ENCODE measurements around the gene AIF1.

The AIF1 gene

DNA sequence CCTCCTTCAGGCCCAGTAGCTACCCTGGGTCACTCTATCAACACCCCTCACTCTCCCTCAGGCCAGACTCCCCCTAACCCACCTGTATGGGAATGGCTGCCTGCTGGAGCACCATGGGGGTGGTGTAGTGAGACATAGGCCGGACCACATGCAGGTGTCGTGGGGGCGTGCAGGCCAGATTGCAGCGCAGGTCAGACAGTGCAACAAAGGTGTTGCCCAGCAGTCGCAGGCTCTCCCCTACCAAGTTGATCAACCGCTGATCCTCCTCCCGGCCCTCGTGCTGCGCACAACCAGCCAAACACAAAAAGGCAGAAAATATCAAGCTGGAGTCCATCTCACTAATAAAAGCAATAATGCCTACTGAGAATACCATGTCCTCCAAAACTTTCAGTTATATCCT, 30.3 kb downstream of the AIF1 start:
- DNase-seq = no peak

DNA sequence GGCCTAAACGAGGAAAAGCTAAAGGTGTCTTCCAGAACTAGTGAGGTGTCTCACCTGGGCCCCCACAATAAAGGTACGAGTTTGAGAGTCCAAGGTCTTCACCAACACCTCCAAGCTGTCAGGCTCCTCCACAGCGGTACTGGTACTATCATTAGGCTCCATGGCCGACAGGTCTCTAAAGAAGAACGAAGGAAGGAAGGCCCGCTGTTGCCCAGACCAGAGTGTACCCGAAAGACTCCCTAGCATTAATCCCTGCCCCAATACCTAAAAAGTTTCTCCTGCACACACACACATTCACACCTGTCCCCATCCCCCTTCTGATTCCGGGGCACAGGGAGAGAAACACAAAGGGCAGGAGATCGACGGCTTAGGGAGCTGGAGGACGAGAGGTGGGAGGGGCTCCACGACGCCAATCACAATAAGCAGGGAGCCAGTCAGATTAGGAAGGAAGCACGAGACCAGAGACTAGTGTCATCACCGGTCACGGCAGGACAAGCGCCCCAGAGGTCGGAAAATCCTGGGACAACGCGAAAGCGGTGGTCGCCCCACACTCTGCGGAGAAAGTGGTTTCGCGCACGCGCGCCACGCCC, 36.7 kb downstream of the AIF1 start:
- DNase-seq = no peak

DNA sequence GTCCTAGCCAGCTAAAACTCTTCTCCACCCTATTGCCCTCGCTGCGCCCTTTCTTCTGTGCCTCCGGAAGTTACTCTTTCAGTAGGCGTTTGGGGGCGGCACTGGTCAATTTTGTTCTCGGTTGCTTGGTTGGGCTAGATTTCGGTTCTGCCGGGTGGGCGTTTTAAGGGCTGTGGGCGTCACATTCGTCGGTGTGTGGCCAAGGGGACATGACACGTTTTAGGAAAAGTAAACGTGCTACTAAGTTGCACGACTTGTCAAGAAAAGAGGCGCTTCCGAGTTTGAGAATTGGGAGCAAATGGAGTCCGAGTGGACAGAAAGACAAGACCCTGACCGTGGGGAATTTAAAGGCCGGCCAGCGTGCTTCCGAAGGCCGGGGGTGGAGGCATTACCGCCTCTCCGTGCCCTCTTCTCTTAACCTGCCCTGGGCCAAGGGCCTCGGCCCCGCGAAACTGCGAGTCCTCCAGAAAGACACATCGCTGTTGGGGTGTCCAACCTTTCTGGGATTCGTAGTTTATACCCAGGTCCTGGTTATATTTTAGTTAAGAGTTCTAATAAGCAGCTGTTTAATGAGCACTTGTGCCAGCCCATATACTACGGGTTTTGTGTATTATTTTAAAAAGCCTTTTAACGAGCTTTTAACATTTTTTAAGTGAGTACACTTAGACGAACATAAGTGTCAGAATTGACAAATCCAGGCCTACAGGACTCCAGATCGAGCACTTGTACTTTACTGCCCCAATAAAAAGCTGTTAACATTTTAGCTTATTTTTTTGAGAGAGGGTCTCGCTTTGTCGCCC, 38.1 kb downstream of the AIF1 start:
- peak; percentile 87 for DNase-seq

DNA sequence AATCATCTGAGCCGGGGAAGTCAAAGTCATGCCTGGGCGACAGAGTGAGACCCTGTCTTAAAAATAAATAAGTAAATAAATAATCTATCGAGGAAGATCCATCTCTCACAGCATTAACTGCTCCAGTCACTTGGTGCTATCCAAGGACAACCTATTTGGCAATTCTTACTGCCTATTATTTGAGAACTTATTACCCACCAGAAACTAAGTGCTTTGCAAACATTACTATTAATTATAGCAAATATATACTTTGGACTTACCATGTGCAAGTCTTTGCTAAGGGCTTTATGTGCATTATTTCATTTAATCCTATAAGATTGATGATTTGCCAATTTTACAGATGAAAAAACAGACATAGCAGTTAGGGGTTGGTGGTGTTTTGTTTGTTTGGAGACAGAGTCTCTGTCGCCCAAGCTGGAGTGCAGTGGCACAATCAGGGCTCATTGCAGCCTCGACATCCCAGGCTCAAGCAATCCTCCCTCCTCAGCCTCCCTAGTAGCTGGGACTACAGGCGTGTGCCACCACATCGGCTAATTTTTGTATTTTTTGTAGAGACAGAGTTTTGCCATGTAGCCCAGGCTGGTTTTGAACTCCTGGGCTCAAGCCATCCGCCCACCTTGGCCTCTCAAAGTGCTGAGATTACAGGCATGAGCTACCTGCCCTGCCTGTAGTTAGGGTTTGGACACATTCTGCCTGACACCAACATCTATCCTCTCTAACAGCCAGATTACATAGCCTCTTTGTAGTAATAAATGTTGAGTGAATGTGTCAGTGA, 39.7 kb downstream of the AIF1 start:
- DNase-seq = no peak

DNA sequence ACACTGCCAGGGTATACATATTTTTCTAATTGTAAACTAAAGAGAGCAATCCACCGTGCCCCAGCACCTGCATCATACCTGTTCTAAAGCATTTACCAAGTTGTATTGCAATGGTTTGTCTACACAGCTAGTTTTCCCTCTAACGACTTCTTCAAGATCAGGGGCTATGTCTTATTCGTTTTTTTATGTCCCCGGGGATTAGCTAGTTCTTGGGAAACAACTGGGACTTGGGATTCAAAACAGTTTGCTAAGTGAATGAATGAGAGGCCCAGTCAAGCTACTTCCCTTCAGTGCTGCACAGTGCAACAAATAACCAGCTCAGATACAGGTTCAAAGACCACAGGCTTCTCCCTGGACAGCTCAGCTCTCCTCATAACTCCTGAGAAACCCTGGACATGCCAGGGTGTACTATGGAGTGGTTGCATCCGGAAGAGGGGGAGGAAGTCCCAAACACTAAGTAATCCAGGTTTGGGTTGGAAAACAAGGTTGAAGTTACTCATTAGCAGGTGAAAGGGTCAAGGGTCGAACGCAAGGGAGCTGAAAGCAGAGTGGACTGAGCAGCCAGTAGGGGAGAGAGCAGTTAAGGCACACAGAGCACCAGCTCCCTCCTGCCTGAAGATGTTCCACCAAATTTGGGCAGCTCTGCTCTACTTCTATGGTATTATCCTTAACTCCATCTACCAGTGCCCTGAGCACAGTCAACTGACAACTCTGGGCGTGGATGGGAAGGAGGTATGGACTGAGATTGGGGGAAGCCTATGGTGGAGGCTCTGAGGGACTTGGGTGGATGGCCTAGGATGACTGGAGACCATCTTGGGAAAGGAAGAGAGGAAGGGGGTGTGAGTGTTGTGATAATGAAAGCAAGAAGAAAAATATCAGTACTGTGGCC, 40.6 kb downstream of the AIF1 start, which contains the start of gene APOM:
TSS of gene APOM (plus strand) at position 546 of the 889 bp plus-strand sequence. CDS start at position 619, 73 bp downstream.
- DNase-seq = no peak

DNA sequence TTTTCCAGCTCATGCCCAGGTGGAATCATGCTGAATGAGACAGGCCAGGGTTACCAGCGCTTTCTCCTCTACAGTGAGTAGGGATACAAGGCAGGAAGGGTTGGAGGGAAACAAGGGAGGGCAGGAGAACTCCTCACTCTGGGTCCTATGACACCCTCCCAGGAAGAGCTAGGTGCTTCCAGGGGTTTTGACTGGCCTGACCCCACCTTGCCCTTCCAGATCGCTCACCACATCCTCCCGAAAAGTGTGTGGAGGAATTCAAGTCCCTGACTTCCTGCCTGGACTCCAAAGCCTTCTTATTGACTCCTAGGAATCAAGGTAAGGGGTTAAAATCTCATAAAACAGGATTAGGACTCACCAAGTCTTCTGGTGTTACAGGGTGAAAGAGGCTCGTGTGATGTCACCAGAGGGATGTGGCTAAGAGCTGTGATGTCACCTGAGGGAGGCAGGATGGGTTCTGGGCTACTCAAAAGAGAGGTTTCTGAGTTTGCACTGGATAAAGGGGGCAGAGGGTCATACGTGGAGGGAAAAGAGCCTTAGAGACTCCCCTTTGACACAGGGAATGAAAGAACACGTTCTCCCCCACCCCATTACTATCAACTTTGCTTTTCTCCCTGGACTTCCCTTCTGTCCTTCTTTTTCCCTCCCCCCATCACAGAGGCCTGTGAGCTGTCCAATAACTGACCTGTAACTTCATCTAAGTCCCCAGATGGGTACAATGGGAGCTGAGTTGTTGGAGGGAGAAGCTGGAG, 42.5 kb downstream of the AIF1 start:
- DNase-seq = no peak

DNA sequence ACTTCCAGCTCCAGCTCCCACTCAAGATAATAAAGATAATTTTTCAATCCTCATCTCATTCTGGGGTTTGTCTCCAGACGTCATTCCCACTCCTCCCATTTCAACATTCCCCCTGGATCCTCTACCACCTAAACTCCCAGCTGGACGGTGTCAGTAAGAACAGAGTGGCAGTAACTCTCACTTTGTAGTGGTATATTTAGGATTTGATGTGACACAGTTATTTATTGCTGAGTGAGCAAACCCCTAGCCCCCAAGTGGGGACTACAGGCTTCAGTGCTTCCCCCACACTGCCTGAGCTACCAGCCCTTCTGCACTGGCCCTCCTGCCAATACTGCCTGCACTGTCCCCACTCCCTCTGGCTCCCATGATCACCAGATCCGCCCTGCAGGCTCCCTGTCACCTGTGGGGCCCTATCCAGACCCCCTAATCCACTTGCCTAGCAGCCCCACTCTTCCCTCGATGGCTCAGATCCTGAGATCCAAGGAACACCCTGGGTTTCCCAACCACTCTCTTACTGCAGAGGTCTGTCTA, 43.2 kb downstream of the AIF1 start:
- no peak for DNase-seq

DNA sequence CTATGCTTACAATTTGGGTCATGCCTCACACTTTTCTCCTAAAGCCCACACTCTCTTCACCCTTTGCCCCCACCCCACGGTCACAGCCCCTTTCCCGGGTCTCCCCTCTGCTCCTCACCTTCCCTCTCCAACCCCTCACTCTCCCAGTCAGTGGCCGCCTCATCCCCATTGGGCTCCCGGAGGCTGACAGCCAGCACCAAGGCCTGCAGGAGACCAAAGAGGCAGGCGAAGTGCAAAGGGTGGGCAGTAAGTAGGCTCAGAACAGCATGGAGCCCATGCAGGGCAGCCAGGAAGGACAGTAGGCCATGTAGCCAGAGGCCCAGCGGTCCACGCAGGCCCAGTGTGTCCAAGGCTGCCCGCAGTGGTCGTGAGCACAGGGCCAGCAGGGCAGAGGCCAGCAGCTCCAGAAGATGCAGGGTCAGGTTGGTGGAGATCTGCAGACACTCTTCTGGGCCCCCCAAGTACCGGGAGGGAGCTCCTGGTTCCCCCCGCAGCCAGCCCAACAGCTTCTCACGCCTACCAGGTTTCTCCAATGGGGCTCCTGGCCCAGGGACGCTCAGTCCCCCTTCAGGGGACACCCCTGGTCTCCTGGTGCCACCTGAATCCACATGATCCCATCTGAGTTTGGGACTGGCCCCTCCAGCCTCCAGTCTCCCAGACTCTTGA, 44.1 kb downstream of the AIF1 start:
- no peak for DNase-seq

DNA sequence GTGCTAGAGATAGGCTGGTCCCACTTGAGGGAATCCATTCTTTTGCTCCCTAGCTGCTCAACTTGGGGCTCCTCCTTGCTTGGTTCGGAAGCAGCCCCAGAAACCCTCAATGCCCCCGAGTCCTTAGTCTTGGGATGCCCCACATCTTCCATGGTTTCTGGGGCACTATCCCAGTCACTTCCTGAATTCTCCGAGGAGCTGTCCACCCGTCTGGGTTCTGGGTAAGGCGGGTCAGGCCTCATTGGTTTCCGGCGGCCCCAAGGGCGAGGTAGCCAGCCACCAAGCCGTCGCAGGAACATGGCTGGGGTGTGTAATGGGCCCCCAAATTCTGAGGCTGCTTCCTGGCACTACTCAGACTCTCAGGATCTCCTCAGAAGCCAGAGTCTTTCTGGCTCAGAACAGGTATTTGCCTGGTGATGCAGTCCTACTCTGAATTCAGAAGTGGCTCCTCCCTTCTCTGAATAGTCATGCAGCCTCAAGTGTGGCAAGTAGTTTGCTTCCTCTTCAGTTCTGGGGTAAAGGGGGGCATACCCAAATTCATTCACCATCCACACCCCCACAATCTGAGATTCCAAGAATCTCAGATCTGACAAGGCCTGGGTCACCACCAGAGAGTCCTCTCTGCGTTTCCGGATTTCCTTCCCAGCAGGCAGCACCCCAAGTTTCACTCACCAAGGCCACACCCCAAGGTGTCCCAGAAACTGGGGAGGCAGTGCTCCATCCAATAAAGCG, 44.8 kb downstream of the AIF1 start:
- no peak for DNase-seq

DNA sequence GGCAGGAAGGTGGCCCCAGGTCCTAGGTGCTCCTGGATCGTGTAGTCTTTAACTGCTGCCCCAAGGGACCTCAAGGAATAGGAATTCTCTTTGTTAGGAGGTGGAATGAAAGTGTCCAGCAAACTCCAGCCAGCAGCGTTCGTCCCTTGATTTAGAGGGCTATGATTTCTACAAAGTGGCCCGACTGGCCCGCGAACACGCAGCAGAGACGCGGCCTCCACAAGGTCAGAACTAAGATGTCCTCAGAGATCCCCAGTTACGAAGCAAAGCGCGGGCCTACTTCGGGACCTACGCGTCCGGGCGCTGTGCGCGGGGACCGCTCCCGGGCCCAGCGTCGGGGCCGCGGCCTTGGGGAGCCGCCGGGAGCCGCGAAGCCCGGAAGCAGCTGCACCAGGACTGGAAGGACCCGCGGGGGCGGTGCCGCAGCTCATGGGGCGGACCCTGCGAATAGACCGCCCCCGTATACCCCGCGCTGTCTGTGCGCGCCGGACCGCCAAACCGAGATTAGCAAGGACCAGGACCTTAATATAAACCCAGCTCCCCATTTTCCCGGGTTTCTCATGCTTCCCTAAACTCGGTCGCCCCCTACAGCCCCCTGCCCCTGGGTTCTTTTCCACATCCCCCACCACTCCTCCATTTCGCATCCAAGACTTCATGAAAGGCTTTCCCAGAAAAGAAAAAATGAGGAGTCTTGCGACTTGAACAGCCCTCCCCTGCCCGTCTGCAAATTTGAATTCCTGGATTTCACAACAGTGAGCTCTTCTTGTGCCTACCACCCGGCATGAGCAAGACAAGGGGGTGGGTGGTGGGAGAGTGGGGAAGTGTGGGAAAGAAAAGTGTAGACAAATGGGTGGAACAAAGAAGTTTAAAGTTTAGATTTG, 45.6 kb downstream of the AIF1 start, which contains the start of gene C6orf47:
TSS of gene C6orf47 (minus strand) at position 398 of the 881 bp plus-strand sequence. CDS start 831 bp downstream, outside the sequence.
- DNase-seq = peak; percentile 59

DNA sequence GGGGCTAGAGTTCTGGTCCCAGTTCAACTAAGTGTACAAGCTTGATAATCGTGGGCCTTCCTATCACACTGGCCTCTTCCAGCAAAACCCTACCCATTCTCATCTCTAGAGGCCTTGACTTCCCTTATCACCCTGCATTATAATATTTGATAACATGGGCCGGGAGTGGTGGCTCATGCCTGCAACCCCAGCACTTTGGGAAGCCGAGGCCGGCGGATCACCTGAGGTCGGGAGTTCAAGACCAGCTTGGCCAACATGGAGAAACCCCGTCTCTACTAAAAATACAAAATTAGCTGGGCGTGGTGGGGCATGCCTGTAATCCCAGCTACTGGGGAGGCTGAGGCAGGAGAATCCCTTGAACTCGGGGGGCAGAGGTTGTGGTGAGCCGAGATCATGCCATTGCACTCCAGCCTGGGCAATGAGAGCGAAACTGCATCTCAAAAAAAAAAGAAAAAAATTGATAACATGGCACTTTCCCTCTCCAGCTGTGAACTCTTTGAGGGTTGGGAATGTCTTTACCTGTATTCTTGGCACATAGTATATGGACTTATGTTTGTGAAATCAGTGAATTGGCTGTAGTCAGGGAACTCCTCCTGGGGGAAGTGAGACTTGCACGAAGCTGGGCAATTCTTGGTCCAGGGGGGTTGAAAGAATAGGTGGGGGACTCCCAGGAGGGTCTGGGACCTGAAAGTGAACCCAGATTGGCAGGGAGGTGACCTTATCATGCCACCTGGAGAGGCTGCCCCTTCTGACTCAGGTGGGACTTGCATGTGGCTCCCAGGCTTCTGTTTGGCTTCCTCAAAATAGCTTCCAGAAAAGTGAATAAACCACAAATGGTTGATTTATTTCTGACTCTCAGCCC, 46.5 kb downstream of the AIF1 start:
- no peak for DNase-seq

DNA sequence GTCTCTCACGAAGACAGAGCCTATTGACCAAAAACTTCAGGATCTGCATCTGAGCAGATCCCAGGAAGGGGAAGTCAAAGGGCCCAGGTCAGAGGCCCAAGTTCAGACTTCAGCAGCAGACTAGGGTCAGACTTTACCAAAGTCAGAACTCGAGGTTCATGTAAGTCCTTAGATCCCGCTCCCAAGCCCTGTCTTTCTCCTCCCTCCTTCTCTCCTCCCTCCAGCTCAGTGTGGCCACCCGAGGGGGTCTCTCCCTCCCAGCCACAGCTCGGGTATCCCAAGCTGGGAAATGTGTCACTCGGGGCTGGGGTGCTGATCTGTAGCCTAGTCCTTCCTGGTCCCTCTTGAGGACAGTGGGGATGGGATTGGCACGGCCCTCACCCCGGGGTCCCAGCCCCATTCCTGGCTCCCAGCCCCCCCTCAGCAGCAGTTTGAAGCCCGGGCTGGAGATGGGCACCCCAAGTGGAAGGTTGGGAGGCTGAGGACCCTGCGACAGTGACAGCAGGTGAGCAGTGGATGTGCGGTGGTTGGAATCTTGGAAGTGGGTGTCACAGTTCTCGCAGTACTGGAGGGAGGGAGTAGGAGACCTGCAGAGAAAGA, 47.2 kb downstream of the AIF1 start:
- no peak for DNase-seq

DNA sequence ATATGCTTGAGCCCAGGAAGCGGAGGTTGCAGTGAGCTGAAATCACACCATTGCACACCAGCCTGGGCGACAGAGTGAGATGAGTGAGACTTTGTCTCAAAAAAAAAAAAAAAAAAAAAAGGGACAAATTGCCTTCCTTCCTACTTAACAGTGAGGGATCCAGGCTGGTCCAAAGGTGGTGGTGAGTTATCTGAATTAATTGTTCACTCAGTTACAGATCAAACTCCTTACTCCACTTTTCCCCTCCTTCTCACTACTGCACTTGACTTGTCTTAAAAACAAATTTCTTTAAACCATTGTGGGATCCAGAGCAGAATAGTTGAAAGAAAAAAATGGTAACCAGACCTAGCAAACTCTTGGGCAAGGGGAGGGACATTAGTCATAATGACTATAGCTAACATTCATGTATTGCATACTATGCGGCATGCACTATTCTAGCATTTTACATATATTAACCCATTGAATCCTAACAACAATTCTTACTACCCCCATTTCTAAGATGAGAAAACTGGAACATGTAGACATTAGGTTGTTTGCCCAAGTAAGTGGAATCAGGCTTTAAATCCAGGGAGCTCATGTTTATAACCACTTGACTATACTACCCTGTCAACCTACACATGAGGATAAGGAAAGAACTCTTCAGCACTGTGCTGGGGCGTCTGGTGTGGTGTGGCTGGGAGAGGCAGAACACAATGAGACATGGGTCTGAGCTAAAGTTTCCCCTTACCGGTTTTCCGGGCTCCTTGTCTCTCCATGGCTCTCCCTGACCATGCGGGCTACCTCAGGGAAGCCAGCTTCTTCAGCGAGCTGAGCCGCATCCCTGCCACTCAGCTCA, 48.3 kb downstream of the AIF1 start:
- DNase-seq = no peak

DNA sequence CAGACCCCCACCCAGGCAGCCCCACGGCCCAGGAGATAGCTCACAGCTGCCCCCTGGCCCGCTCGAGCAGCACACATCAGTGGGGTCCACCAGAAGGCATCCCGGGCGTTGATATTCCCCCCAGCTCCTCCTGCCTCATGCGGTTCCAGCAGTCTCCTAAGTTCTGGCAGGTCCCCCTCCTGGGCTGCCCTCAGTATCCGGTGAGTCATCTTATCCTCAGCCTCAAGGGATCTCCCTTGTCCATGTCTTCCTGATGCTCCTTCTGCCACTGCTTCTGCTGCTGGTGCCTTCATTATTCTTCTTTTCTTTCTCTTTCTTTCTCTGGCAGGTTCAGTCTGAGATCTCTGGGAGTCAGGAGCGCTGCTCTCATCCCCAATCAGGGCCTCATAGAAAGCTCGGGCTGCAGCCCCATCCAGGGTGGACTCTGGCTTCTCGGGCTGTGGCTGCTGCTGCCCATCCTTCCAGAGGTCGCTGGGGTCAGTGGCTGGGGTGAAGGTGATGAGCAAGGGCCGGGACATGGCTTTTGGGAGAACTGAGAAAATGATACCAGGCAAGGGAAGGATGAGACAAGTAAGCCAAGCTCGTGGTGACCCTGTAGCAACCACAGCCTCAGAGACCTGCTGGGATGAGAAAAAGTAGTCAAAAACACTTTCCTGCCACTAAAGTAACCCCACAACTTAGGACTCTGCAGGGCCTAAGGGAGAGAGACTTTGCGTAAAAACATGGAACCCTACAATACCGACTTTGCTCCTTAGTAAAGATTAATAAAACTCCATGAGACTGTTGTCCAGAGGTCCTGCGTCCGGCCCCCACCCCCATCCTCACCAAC, 49.1 kb downstream of the AIF1 start:
- no peak for DNase-seq

DNA sequence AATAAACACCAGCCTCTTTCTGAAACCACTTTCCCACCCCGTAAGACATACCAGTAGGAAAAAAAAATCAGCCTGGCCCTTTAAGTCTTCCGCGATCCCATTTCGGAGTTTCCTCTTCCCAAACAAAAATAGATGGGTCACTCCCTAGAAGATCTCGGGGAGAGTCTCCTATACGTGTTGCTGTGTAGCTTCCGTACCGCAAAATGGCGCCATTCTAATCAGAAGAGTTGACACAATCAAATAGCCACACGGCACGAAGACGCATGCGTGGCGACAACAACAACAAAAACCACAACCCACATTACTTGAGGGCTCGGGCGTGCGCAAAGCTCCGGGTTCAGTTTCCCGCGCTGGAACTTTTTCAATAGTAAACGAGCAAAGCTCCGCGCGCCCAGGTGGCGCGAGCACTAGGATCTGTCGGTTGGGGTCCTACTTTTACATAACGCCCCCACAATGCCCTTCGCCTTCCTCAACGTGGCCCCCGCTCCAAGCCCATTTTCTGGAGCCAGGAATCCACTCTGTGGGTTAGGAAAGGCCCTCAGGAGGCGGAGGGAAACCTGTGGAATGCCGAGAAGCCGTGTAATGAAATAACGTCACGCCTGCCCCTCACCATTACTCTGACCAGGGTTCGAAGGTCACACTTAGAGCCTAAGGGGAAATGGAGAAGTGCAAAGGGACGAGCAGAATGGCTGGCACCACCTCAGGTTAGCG, 49.9 kb downstream of the AIF1 start, which contains the start of gene GPANK1:
TSS of gene GPANK1 (minus strand) at position 208 of the 711 bp plus-strand sequence. CDS start 519 bp downstream, outside the sequence.
- peak; percentile 82 for DNase-seq

All from effector CD8-positive, alpha-beta T cell (primary cell).